Activated CD4-positive, alpha-beta T cell treated with anti-CD3 and anti-CD28 coated beads, Interleukin-2, Interleukin-6, amounts not matched to agents 100 ng/mL and 50 ng/mL, durations not matched to agents 16 hours and 8 hours (primary cell): Measurements from ENCODE around the gene MRPL43.

Experiments used
- DNase-seq: peaks from one replicate; pipeline ENCODE4 v3.0.0-alpha.2; 2020

MRPL43 gene

DNA sequence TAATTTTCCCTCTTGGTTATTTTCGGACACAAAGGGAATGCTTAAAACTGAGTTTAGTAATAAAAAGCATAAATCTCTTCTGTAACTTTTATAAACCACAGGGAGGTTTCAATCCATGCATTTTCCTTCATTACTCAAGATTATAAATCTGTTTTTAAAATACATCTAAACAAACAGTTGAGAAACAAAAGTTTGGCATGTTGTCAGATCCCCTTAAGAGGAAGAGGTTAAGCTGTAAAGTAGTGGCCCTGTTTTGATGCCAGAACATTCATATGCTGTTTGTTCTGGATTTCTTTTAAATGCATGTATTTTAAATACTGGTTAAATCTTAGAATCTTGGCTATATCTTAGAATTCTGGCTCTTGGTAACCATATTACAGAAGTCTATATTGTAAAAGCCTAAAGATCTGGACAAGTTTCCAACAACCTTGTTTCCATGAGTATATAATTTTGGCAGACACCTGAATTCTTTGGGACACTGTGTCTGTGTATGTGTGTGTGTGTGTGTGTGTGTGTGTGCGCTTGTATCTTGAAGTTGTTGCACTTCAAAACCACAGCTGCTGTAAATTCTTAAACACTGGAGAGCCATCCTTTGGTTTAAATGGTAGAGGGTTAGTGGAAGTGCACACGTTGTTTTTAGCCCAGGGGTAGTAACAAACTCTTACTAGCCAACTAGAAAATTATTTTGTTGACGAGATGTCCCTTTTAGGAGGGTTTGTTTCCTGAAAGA is 24.8 kb downstream of the MRPL43 start:
- DNase-seq, result no peak

DNA sequence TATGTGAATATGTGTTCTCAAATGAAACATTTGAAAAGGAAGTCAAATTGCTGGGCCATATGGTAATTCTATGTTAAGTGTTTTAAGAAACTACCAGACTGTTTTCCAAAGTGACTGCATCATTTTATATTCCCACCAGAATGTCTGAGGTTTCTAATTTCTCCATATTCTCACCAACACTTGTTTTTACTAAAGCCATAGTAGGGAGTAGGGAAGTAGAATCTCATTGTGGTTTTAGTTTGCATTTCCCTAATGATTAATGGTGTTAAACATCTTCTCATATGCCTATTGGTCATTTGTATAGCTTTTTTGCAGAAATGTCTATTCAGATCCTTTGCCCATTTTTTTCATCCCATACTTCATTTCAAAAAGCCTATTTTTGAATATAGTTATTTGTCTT is 27.0 kb downstream of the MRPL43 start:
- DNase-seq, result no peak

DNA sequence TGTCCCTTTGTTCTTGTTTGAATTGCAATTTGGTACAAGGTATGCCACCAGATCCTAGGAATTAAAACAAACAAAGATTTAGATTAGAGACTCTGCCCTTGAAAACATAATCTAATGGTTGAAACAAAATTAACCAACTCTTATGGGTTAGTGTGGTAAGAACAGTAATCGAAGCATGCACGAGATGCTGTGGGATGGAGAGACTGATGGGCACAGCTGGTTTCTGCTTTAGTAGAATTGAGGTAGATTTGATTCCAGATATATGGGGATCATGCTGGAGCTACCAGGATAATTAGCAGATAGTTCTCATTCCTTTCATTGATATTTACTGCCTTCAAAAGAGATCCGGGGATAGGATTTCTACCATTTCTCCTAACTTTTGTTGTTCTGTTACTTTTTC is 38.4 kb downstream of the MRPL43 start:
- no peak for DNase-seq

DNA sequence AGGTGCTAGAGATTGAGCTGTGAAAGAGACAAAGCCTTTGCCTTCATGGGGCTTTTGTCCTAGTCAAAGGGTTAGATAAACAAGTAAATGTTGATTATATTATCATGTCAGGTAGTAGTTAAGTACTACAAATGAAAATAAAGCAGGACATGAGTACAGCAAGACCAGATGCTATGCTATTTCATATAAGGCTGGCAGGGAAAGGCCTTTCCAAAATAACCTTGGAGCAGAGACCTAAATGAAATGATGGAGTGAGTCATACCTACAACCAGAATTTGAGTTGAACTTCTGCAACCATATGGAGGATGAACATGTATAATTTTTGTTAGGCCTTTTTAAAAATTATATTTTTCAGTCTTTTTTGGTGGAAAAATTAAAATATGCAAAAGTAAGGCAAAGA is 41.5 kb downstream of the MRPL43 start:
- no peak for DNase-seq

DNA sequence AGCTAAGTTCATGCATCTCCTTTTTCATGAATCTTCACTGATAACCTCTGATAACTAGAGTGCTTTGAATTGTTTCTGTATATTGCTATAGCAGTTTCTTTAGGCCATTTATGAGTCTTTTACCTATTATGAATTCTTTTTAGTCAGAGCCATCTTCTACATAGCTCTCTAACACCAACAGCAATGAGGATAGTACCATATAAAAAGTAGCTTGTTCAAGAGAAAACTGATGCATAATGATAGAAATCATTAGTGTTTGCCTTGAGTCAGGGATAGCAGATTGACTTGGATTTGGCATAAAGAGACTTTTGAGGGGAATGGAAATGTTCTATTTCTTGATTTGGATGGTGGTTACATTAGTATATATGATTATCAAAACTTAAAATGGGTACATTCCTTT is 43.8 kb downstream of the MRPL43 start:
- no peak for DNase-seq

DNA sequence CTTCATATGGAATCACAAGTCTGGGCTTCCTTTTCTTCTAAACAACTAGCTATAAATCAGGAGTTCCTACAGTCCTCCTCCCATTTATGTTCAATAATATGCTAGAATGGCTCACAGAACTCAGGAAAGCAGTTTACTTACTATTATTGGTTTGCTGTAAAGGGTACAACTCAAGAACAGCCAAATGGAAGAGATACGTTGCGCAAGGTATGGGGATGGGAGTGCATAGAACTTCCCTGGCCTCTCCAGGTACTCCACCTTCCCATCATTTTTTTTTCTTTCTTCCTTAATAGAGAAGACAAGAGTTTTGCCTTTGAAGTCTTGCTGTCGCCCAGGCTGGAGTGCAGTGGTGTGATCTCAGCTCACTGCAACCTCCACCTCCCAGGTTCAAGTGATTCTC is 45.1 kb downstream of the MRPL43 start:
- no peak for DNase-seq

DNA sequence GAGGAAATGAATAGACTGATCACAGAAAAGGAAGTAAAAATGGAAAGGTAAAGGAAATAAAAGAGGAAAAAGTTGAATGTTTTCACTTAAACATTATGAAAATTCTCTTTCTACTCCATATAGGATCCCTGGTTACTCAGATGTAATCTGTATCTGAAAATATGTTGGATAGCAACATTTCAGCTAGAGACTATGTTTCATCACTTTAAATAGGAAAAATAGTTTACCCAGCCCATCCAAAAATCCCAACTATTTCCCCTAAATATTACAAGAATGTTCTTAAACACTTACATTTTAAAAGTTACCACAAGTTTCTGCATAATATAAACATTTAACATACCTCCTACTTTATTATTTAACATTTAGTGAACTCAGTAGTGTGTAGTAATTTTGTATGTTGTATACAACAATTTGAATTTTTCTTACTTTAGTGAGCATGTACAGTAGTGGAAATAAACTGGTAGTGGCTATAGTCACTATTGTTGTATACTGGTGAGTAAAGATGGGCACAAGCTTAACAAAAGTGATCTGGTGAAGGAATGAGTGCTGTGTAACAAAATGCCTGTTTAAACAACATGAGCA is 47.4 kb downstream of the MRPL43 start:
- no peak for DNase-seq
